HepG2 (cell line): ENCODE measurements around the gene TEX14. TPM values are rescaled to one million over a fixed set of nuclear protein-coding genes. Genes with fewer than 3 reads are reported as not detected.

Experiments used
- SIX1 ChIP-seq: sonication (generic); formaldehyde crosslinking; IDR thresholded peaks from 2 replicates; pipeline ENCODE4 v1.4.0; 2020; ENCODE audit warnings: missing genetic modification reagents, borderline replicate concordance
- STAT5B ChIP-seq: sonication (generic); formaldehyde crosslinking; IDR thresholded peaks from 2 replicates; pipeline ENCODE4 v1.4.0; 2020; ENCODE audit warnings: missing genetic modification reagents
- YEATS4 ChIP-seq: sonication (generic); formaldehyde crosslinking; IDR thresholded peaks from 2 replicates; pipeline ENCODE4 v1.4.0; 2020; ENCODE audit warnings: missing genetic modification reagents, borderline replicate concordance
- ZNF260 ChIP-seq: sonication (generic); formaldehyde crosslinking; IDR thresholded peaks from 2 replicates; pipeline ENCODE4 v1.4.0; 2020; ENCODE audit warnings: missing genetic modification reagents, low read depth, mild to moderate bottlenecking, borderline replicate concordance
- ZNF724P ChIP-seq: sonication (generic); formaldehyde crosslinking; IDR thresholded peaks from 2 replicates; pipeline ENCODE4 v1.8.0; 2022; ENCODE audit warnings: missing genetic modification reagents, borderline replicate concordance
- polyA plus RNA-seq, 8 experiments: library from polyadenylated mRNA; depleted of rRNA in 3 of 8; stranded (reverse) in 7 of 8; unstranded in 1 of 8; fragments of >200 nt; fragmentation: Illumina TruSeq in 4 of 8; extraction: Trizol in 4 of 8; gene quantifications; 2 replicates each; pipeline versions ENCODE4 v1.2.1 to v1.2.3, GENCODE V29; 2011 to 2016; ENCODE audit warnings: low read depth in 4 of 8, missing spikeins in 1 of 8, mixed read lengths in 1 of 8; ENCODE audit not compliant: insufficient read depth in 1 of 8
- total RNA-seq, 5 experiments: library from RNA; depleted of rRNA; stranded (reverse); fragments of >200 nt; fragmentation: Illumina TruSeq; extraction: Trizol; gene quantifications; 2 replicates each; pipeline ENCODE4 v1.2.3, GENCODE V29; 2016; ENCODE audit warnings: low read depth in 1 of 5
- TF ChIP-seq, protein P1 (sequence below): IDR thresholded peaks from 2 replicates; pipeline ENCODE4 v1.4.0; 2020; ENCODE audit warnings: mild to moderate bottlenecking, missing genetic modification reagents
- TF ChIP-seq, protein P2 (sequence below): sonication (generic); formaldehyde crosslinking; conservative IDR thresholded peaks from 2 replicates; pipeline ENCODE4 v1.5.0; 2020; ENCODE audit warnings: missing genetic modification reagents

Gene TEX14
- total and polyA plus RNA-seq, 2 of the 13 experiments (the other 11 are each of a cell fraction or from before 2014, with no cell fraction given), result 0.04 to 0.07 TPM

DNA sequence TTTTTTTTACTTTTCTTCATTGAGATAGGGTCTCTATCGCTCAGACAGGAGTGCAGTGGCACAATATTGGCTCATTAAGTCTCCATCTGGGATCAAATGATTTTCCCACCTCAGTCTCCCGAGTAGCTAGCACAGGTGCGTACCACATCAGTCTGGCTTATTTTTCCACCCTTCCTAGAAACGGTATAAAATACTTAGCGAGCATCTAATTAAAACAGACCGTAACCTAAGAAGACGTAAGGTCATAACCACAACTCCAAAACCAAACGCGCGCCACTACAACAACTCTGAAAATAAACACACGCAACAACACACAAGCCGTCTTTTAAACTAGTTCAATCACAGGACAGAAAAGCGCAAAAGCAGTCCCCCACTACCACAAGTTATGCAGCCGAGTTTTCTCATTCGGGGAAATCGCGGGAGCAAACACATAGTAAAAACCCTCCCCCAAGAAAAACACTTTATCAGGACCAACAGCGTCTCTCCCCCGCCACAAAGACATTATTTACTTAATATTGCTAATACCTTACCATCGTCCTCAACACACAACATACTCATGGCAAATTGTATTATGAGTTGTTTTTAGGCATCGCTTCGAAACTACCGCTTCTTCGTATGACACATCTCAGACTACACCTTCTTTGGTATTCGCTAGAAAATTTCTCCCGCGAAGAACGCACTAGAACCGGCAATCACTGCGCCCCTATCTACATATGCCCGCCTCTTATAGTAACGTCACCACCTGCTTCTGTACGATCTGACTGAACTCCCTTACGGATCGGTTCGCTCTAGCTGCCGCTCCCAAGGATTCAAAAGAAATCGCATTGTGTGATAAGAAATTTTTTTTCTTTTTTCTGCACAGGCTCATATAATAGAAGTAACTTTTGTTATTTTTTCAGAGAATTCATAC is 32.8 kb downstream of the TEX14 start (continued):
- TF ChIP-seq SIX1 (peak; percentile 76), ZNF260 (CRISPR knock-in tag) (no peak), ZNF724P (CRISPR knock-in tag) (peak; percentile 39; the same call in 1 of the 2 replicates), YEATS4 (CRISPR knock-in tag) (peak; percentile 70; the same call in 1 of the 2 replicates), STAT5B (CRISPR knock-in tag) (peak; percentile 94; the same call in 1 of the 2 replicates)
- TF ChIP-seq, protein P1, sequence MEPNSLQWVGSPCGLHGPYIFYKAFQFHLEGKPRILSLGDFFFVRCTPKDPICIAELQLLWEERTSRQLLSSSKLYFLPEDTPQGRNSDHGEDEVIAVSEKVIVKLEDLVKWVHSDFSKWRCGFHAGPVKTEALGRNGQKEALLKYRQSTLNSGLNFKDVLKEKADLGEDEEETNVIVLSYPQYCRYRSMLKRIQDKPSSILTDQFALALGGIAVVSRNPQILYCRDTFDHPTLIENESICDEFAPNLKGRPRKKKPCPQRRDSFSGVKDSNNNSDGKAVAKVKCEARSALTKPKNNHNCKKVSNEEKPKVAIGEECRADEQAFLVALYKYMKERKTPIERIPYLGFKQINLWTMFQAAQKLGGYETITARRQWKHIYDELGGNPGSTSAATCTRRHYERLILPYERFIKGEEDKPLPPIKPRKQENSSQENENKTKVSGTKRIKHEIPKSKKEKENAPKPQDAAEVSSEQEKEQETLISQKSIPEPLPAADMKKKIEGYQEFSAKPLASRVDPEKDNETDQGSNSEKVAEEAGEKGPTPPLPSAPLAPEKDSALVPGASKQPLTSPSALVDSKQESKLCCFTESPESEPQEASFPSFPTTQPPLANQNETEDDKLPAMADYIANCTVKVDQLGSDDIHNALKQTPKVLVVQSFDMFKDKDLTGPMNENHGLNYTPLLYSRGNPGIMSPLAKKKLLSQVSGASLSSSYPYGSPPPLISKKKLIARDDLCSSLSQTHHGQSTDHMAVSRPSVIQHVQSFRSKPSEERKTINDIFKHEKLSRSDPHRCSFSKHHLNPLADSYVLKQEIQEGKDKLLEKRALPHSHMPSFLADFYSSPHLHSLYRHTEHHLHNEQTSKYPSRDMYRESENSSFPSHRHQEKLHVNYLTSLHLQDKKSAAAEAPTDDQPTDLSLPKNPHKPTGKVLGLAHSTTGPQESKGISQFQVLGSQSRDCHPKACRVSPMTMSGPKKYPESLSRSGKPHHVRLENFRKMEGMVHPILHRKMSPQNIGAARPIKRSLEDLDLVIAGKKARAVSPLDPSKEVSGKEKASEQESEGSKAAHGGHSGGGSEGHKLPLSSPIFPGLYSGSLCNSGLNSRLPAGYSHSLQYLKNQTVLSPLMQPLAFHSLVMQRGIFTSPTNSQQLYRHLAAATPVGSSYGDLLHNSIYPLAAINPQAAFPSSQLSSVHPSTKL (CRISPR knock-in tag), result peak; percentile 75
- TF ChIP-seq, protein P2, sequence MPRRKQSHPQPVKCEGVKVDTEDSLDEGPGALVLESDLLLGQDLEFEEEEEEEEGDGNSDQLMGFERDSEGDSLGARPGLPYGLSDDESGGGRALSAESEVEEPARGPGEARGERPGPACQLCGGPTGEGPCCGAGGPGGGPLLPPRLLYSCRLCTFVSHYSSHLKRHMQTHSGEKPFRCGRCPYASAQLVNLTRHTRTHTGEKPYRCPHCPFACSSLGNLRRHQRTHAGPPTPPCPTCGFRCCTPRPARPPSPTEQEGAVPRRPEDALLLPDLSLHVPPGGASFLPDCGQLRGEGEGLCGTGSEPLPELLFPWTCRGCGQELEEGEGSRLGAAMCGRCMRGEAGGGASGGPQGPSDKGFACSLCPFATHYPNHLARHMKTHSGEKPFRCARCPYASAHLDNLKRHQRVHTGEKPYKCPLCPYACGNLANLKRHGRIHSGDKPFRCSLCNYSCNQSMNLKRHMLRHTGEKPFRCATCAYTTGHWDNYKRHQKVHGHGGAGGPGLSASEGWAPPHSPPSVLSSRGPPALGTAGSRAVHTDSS, result no peak
